Thyroid gland (tissue), 4 donors: ENCODE results near the gene SH2D3C. TPM values are rescaled to one million over a fixed set of nuclear protein-coding genes. Genes with fewer than 3 reads are reported as not detected.

Source experiments
- DNase-seq, 2 donors: peaks; one replicate each; pipeline ENCODE4 v3.0.0-alpha.2; 2019
- H3K27ac ChIP-seq, 3 donors: fragments of 200-600 bp; sonication (generic); 1 replicate in 2 of 3; 2 replicates in 1 of 3; pipeline ENCODE4 v1.5.1; 2016 to 2019; ENCODE audit warnings: mild to moderate bottlenecking in 1 of 3, moderate library complexity in 1 of 3
- H3K27me3 ChIP-seq: fragments of 200-600 bp; sonication (generic); one replicate; pipeline ENCODE4 v1.5.1; 2019
- H3K36me3 ChIP-seq, 2 donors: fragments of 200-600 bp; sonication (generic); one replicate each; pipeline ENCODE4 v1.5.1; 2016 to 2019
- H3K4me1 ChIP-seq, 2 donors: fragments of 200-600 bp; sonication (generic); one replicate each; pipeline ENCODE4 v1.5.1; 2017 to 2019
- H3K4me3 ChIP-seq, 3 donors: fragments of 200-600 bp; sonication (generic); replicated peaks in 1 of 3; 1 replicate in 2 of 3; 2 replicates in 1 of 3; pipeline ENCODE4 v1.5.1; 2016; ENCODE audit warnings: mild to moderate bottlenecking in 1 of 3
- H3K9me3 ChIP-seq: fragments of 200-600 bp; sonication (generic); one replicate; pipeline ENCODE4 v1.5.1; 2017
- POLR2A ChIP-seq, 2 donors: fragments of 450-650 bp; IDR thresholded peaks; one replicate each; pipeline ENCODE4 v1.6.1; 2017; ENCODE audit warnings: antibody characterized with exemption in 2 of 2, mild to moderate bottlenecking in 2 of 2, moderate library complexity in 1 of 2
- WGBS, 2 donors: methylation state at CpG; one replicate each; pipeline ENCODE4 v1.1.5; 2017; 5-methylcytosine and 5-hydroxymethylcytosine counted together
- intact Hi-C: fragments of 100-400 bp; cut with DNase I; formaldehyde crosslinking; loops from one replicate; pipeline ENCODE4 v1.15.1; 2023
- total RNA-seq, 4 donors: library from RNA; depleted of rRNA; stranded (reverse); fragments of >200 nt; gene quantifications; one replicate each; pipeline ENCODE4 v1.2.3, GENCODE V29; 2016
- TF ChIP-seq, protein P1 (sequence below), 6 experiments: fragments of 200-600 bp in 3 of 6; fragments of 450-650 bp in 3 of 6; sonication (generic) in 3 of 6; IDR thresholded peaks; one replicate each; pipeline ENCODE4 v1.5.1; 2016 to 2019; ENCODE audit warnings: antibody characterized with exemption in 6 of 6, mild to moderate bottlenecking in 2 of 6, inconsistent platforms in 1 of 6, moderate library complexity in 1 of 6

SH2D3C gene
- total RNA-seq, 4 donors from 2014 or later, result 10.0 to 24.9 (median 18.2) TPM

DNA sequence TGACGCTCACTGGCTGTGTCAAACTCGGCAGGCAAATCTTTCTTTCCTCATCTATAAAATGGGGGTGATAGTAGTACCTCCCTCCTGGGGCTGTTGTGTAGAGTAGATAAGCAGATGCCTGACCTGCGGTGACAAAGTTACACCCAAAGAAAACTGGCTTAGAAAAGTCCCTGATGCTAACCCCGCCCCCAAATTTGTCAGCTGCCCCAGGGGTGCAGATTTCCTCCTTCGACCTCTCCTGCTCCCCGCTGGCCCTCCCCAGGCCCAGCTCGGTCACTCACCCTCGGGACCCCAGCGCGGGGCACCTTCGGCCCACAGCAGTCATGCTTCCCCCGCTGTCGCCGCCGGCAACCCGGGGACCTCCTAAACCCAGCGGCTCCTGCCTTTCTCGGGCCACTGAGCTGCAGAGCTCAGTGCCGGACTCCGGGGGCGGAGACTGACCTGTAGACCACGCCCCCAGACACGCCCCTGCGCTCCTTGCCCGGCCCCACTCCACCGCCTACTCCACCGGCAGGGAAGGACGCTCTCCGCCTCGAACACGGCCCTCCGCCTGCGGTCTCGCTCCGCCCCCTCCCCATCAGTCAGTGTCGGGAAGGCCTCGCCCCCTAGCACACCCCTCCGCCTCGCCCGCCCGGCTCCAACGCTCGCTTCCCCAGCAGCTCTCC is 7.4 kb downstream of the SH2D3C start:
- Histone ChIP-seq H3K4me3 (peak overlapping the region in 1 of 3 donors; percentile 41), H3K36me3 (no peaks in the 10 kb centered on the region), H3K9me3 (no peaks in the 10 kb centered on the region), H3K27ac (peak overlapping the region; percentile 31 to 76 (median 47)), H3K27me3 (no peaks in the 10 kb centered on the region), H3K4me1 (peaks cover 4 to 26% of the 10 kb centered on the region in 2 donors)
- TF ChIP-seq, protein P1, sequence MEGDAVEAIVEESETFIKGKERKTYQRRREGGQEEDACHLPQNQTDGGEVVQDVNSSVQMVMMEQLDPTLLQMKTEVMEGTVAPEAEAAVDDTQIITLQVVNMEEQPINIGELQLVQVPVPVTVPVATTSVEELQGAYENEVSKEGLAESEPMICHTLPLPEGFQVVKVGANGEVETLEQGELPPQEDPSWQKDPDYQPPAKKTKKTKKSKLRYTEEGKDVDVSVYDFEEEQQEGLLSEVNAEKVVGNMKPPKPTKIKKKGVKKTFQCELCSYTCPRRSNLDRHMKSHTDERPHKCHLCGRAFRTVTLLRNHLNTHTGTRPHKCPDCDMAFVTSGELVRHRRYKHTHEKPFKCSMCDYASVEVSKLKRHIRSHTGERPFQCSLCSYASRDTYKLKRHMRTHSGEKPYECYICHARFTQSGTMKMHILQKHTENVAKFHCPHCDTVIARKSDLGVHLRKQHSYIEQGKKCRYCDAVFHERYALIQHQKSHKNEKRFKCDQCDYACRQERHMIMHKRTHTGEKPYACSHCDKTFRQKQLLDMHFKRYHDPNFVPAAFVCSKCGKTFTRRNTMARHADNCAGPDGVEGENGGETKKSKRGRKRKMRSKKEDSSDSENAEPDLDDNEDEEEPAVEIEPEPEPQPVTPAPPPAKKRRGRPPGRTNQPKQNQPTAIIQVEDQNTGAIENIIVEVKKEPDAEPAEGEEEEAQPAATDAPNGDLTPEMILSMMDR (IDR thresholded peaks at IDR 0.05), result no peak
- peak in 1 of 2 donors; percentile 60 for TF ChIP-seq POLR2A (IDR thresholded peaks at IDR 0.05)
- intact Hi-C loops, result no loop called here
- 3% methylated on average over 35 to 43 of the region's 43 CpGs for WGBS, 2 donors
- DNase-seq, result peak; percentile 98 to 99

DNA sequence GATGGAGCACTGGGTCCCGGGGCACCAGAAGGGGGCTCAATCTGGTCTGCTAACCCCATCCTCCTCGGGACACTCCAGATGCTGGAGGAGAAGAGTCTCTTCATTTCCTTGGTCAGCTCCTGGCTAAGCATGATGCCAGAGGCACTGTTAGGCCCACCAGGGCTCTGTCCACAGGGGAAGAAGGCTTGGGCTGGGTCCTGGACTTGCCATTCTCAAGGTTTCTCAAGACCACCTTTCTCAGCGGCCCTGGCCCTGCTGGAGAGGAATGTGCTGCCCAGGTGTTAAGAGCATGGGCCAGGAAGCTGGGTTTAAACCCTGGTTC is 7.9 kb downstream of the SH2D3C start:
- H3K4me3 ChIP-seq, result peak overlapping the region in 1 of 3 donors; percentile 41
- intact Hi-C loops, result no loop called here
- DNase-seq, result no peak
- no peaks in the 10 kb centered on the region for H3K36me3 ChIP-seq
- no peaks in the 10 kb centered on the region for H3K27me3 ChIP-seq
- H3K4me1 ChIP-seq, result peaks cover 4 to 29% of the 10 kb centered on the region in 2 donors
- H3K9me3 ChIP-seq, result no peaks in the 10 kb centered on the region
- H3K27ac ChIP-seq, result peak overlapping the region; percentile 31 to 76 (median 67)
- 38% methylated on average over 1 of the region's 3 CpGs; no CpG with 5 or more reads in 1 of the 2 donors for WGBS, 2 donors
- TF ChIP-seq POLR2A (IDR thresholded peaks at IDR 0.05), result no peak
- TF ChIP-seq, protein P1 (IDR thresholded peaks at IDR 0.05), result no peak

DNA sequence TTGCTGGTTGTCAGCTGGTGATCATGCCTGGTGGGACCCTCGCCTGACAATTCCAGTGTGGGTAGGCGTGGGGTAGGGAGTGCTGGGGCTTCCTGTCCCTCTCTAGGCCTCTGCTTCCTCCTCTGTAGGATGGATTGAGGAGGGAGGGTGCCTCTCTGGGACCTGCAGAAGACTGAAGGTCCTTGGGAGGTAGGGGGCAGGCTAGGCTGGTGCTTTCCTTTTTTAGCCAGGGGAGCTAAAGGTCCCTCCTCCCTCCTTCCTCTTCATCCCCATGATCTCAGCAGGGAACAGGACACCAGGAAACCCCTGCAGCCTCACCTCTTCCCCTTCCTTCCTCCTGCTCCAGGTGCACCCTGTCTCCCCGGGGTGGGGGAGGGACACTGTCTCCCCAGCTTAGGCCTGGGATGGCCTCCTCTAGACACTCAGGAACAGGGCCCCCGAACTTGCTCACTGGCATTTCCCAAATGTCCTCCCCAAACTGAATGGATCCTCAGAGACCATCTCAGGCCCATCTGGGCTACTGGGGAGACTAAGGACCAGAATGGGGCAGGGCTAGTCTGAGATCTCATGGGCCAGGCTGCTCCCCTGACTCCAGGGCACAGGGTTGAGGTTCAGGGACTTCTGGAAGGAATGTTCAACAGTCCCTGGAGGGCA is 8.4 kb downstream of the SH2D3C start:
- TF ChIP-seq, protein P1 (IDR thresholded peaks at IDR 0.05), result no peak
- peak in 1 of 2 donors; percentile 6 for TF ChIP-seq POLR2A (IDR thresholded peaks at IDR 0.05)
- H3K4me3 ChIP-seq, result peak overlapping the region in 1 of 3 donors; percentile 41
- no peaks in the 10 kb centered on the region for H3K9me3 ChIP-seq
- H3K36me3 ChIP-seq, result no peaks in the 10 kb centered on the region
- peak in 1 of 2 donors; percentile 20 for DNase-seq
- peak overlapping the region; percentile 20 to 76 (median 67) for H3K27ac ChIP-seq
- H3K27me3 ChIP-seq, result no peaks in the 10 kb centered on the region
- intact Hi-C loops, result no loop called here
- WGBS, 2 donors, result 48 to 81% methylated on average over 2 of the region's 4 CpGs
- peaks cover 4 to 29% of the 10 kb centered on the region in 2 donors for H3K4me1 ChIP-seq

DNA sequence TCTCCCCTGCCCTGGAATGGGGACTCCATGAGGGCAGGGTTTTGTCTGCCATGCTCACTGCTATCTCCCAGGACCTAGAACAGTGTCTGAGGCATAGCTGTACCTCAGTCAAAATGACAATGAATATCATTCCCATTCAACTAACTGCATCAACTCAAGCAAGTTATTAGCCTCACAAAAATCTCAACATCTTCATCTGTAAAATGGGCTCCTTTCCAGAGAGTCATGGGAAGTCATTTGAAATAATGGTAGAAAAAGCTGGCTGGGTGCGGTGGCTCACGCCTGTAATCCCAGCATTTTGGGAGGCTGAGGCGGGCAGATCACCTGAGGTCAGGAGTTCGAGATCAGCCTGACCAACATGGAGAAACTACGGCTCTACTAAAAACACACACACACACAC is 9.4 kb downstream of the SH2D3C start:
- no peaks in the 10 kb centered on the region for H3K27me3 ChIP-seq
- intact Hi-C loops, result no loop called here
- no peak overlapping the region for H3K4me3 ChIP-seq
- DNase-seq, result no peak
- peak overlapping the region; percentile 20 to 76 (median 67) for H3K27ac ChIP-seq
- H3K9me3 ChIP-seq, result no peaks in the 10 kb centered on the region
- H3K4me1 ChIP-seq, result peaks cover 4 to 29% of the 10 kb centered on the region in 2 donors
- 82 to 94% methylated on average over 5 of the region's 5 CpGs for WGBS, 2 donors
- no peak for TF ChIP-seq POLR2A (IDR thresholded peaks at IDR 0.05)
- TF ChIP-seq, protein P1 (IDR thresholded peaks at IDR 0.05), result no peak
- no peaks in the 10 kb centered on the region for H3K36me3 ChIP-seq

DNA sequence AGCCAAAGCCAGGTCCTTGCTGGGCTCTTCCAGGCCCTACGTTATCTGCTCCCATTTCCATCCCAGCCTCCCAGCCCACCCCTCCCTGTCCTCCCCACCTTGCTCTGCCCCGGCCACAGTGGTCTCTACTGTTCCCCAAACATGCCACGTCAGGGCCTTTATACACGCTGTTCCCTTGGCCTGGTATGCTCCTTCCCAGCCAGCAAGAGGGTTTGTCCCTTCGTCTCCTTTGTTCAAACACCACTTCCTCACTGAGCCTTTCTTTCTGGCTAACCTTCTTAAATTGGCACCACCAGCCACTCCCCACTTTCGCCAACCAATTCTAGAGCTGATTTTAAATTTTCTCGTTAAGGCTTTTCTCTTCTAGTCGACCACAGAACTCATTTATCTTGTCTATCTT is 9.8 kb downstream of the SH2D3C start:
- H3K4me3 ChIP-seq, result no peak overlapping the region
- peak overlapping the region; percentile 20 to 76 (median 67) for H3K27ac ChIP-seq
- no peak for DNase-seq
- intact Hi-C loops, result no loop called here
- 77 to 81% methylated on average over 8 of the region's 8 CpGs for WGBS, 2 donors
- H3K36me3 ChIP-seq, result no peaks in the 10 kb centered on the region
- TF ChIP-seq, protein P1 (IDR thresholded peaks at IDR 0.05), result no peak
- no peak for TF ChIP-seq POLR2A (IDR thresholded peaks at IDR 0.05)
- H3K9me3 ChIP-seq, result no peaks in the 10 kb centered on the region
- peaks cover 4 to 29% of the 10 kb centered on the region in 2 donors for H3K4me1 ChIP-seq
- H3K27me3 ChIP-seq, result no peaks in the 10 kb centered on the region
